ENCODE results near the gene DUS1L. TPM values are rescaled to one million over a fixed set of nuclear protein-coding genes. Genes with fewer than 3 reads are reported as not detected.

DUS1L gene
- polyA plus RNA-seq, 2 of the 4 experiments (the other 2 are of a cell fraction) = 48.1 to 83.6 TPM

GRCh38 chr17:82045936-82046484 is 19.6 kb downstream of the DUS1L start:
- H3K4me1 ChIP-seq = peaks cover 7% of the 10 kb centered on the region; the same call in 1 of the 3 replicates
- no peak overlapping the region for H3K27ac ChIP-seq
- WGBS (ENCODE audit: missing lambda C conversion rate) = 85% methylated on average over 13 of the region's 14 CpGs
- no peaks in the 10 kb centered on the region for H3K9me3 ChIP-seq
- FAIRE-seq = no peak
- DNase-seq (ENCODE audit: low read depth in 1 of 2, low spot score in 1 of 2) = no peak
- ChIA-PET CTCF (interaction anchor here (1.9 to 5.2 kb wide), 2 partner anchors 8 to 16 kb away, joined by 6 to 32 read pairs; partner anchors contain the start of genes DCXR and RAC3), POLR2A (no interaction called here)
- TF ChIP-seq NPAS2 (CRISPR knock-in tag; IDR thresholded peaks at IDR 0.05; ENCODE audit: borderline replicate concordance) (no peak), KDM1A (IDR thresholded peaks at IDR 0.05; ENCODE audit: low read depth) (no peak), FOSB (CRISPR knock-in tag; IDR thresholded peaks at IDR 0.05) (no peak), HEYL (CRISPR knock-in tag; IDR thresholded peaks at IDR 0.05) (no peak), RFX5 (IDR thresholded peaks at IDR 0.05) (no peak), BHLHE40 (IDR thresholded peaks at IDR 0.05; ENCODE audit: low read depth, low read length) (no peak), PBX3 (IDR thresholded peaks at IDR 0.05) (no peak), CEBPB (IDR thresholded peaks at IDR 0.05) (no peak), EHMT2 (IDR thresholded peaks at IDR 0.05; ENCODE audit: low read depth) (no peak), ZSCAN20 (CRISPR knock-in tag; IDR thresholded peaks at IDR 0.05) (no peak), CTCF (IDR thresholded peaks at IDR 0.05) (no peak), HMGXB4 (CRISPR knock-in tag; IDR thresholded peaks at IDR 0.05; ENCODE audit: borderline replicate concordance) (no peak), HOXA7 (CRISPR knock-in tag; IDR thresholded peaks at IDR 0.05) (no peak), MAX (IDR thresholded peaks at IDR 0.05) (no peak), BCL3 (IDR thresholded peaks at IDR 0.05) (no peak), ZNF302 (CRISPR knock-in tag; IDR thresholded peaks at IDR 0.05) (no peak), EP300 (IDR thresholded peaks at IDR 0.05) (no peak), E2F6 (IDR thresholded peaks at IDR 0.05; ENCODE audit: borderline replicate concordance, low read depth) (no peak)
- H3K4me2 ChIP-seq = no peak overlapping the region
- H3K4me3 ChIP-seq = no peak overlapping the region
- ATAC-seq = no peak

- 92% methylated on average over 15 of the region's 16 CpGs for WGBS (ENCODE audit: missing lambda C conversion rate)
- FAIRE-seq (no peak), DNase-seq (ENCODE audit: low read depth in 1 of 2, low spot score in 1 of 2) (no peak), ATAC-seq (no peak; a peak in 1 of 6 replicates)
- Histone ChIP-seq H3K4me1 (no peaks in the 10 kb centered on the region), H3K4me3 (no peak overlapping the region), H3K9me3 (no peaks in the 10 kb centered on the region), H3K27ac (no peak overlapping the region), H3K4me2 (no peak overlapping the region)
- POLR2A ChIA-PET = interaction anchor here (1.1 kb wide), 1 partner anchor 55 kb away, joined by 3 read pairs; the partner anchor contains the start of gene FASN
- TF ChIP-seq SREBF2 (IDR thresholded peaks at IDR 0.05) (no peak), HOXB5 (CRISPR knock-in tag; IDR thresholded peaks at IDR 0.05) (no peak), EHF (CRISPR knock-in tag; IDR thresholded peaks at IDR 0.05) (no peak), HDAC2 (IDR thresholded peaks at IDR 0.05) (no peak), ZC3H11A (IDR thresholded peaks at IDR 0.05) (no peak), HOXA7 (CRISPR knock-in tag; IDR thresholded peaks at IDR 0.05) (no peak), POLR2AphosphoS2 (conservative IDR thresholded peaks at IDR 0.05; ENCODE audit: low read length) (no peak), TFCP2L1 (CRISPR knock-in tag; IDR thresholded peaks at IDR 0.05) (no peak), CEBPB (IDR thresholded peaks at IDR 0.05) (no peak), USF2 (IDR thresholded peaks at IDR 0.05) (no peak), HMGXB4 (CRISPR knock-in tag; IDR thresholded peaks at IDR 0.05; ENCODE audit: borderline replicate concordance) (no peak), RAD21 (conservative IDR thresholded peaks at IDR 0.05 in 1 of 2, IDR thresholded peaks at IDR 0.05 in 1 of 2) (no peak), RARB (CRISPR knock-in tag; IDR thresholded peaks at IDR 0.05) (no peak)
- CTCF ChIA-PET = interaction anchor here (0.5 to 5.2 kb wide), 7 partner anchors 13 to 90 kb away, joined by 3 to 32 read pairs (median 3); partner anchors contain the start of gene RAC3
Measured at GRCh38 chr17:82043507-82043906, 22.1 kb downstream of the DUS1L start.
